NCI-H748 treated with DMSO at 0.1 percent for 48 hours (cell line): ENCODE results near the gene C4BPA.

Experiments
- DNase-seq: peaks from one replicate; lab custom pipeline; 2025; lab: John Stamatoyannopoulos, UW

Gene C4BPA

GRCh38 chr1:207124389-207124788, 20.4 kb downstream of the C4BPA start:
- DNase-seq, result no peak

GRCh38 chr1:207128336-207128921, 24.4 kb downstream of the C4BPA start:
- no peak for DNase-seq

- DNase-seq, result no peak
Measured at GRCh38 chr1:207129053-207129452, 25.0 kb downstream of the C4BPA start.

GRCh38 chr1:207130252-207131036, 26.4 kb downstream of the C4BPA start:
- no peak for DNase-seq

- DNase-seq, result no peak
Measured at GRCh38 chr1:207131163-207131562, 27.1 kb downstream of the C4BPA start.

- no peak for DNase-seq
Measured at GRCh38 chr1:207134581-207134980, 30.5 kb downstream of the C4BPA start.

- no peak for DNase-seq
Measured at GRCh38 chr1:207139616-207140015, 35.6 kb downstream of the C4BPA start.

- DNase-seq, result no peak
Measured at GRCh38 chr1:207140536-207140935, 36.5 kb downstream of the C4BPA start.

GRCh38 chr1:207145401-207146058, 41.5 kb downstream of the C4BPA start:
- DNase-seq, result no peak

- DNase-seq, result no peak
Measured at GRCh38 chr1:207151920-207152319, 47.9 kb downstream of the C4BPA start.

- DNase-seq, result no peak
Measured at GRCh38 chr1:207152792-207153468, 48.9 kb downstream of the C4BPA start.

GRCh38 chr1:207155028-207155427, 51.0 kb downstream of the C4BPA start:
- DNase-seq, result no peak

- no peak for DNase-seq
Measured at GRCh38 chr1:207156095-207156494, 52.1 kb downstream of the C4BPA start.

- DNase-seq, result no peak
Measured at GRCh38 chr1:207156826-207157225, 52.8 kb downstream of the C4BPA start.

- DNase-seq, result no peak
Measured at GRCh38 chr1:207164086-207164485, 60.1 kb downstream of the C4BPA start.

- DNase-seq, result peak; percentile 2
Measured at GRCh38 chr1:207172321-207172720, 68.3 kb downstream of the C4BPA start.

- DNase-seq, result no peak
Measured at GRCh38 chr1:207172885-207173284, 68.9 kb downstream of the C4BPA start.

GRCh38 chr1:207173396-207173795, 69.4 kb downstream of the C4BPA start:
- DNase-seq, result no peak

GRCh38 chr1:207174913-207175312, 70.9 kb downstream of the C4BPA start:
- DNase-seq, result no peak

- no peak for DNase-seq
Measured at GRCh38 chr1:207179036-207179435, 75.0 kb downstream of the C4BPA start.

- no peak for DNase-seq
Measured at GRCh38 chr1:207181847-207182246, 77.8 kb downstream of the C4BPA start.

- DNase-seq, result no peak
Measured at GRCh38 chr1:207186503-207186902, 82.5 kb downstream of the C4BPA start.

- DNase-seq, result peak; percentile 58
Measured at GRCh38 chr1:207188901-207189300, 84.9 kb downstream of the C4BPA start.
